Measurements from ENCODE around the gene ARHGAP44.
"Not testable (repeated sequence)": the region's sequence is repeated elsewhere in the genome, so short reads cannot be mapped to it uniquely, and the experiment has no call there.

ARHGAP44 gene

GRCh38 chr17:12966413-12966812, 177.1 kb downstream of the ARHGAP44 start:
- POLR2A ChIA-PET (ENCODE audit: low non-redundant PET): no interaction called here
- no peak for DNase-seq (ENCODE audit: low spot score)
- TF ChIP-seq CTCF (conservative IDR thresholded peaks at IDR 0.05; ENCODE audit: low read depth): no peak
- CTCF ChIA-PET: no interaction called here
- no peak overlapping the region for H3K27ac ChIP-seq

GRCh38 chr17:12967962-12968361, 178.7 kb downstream of the ARHGAP44 start:
- no peak overlapping the region for H3K27ac ChIP-seq
- POLR2A ChIA-PET (ENCODE audit: low non-redundant PET): no interaction called here
- CTCF ChIA-PET: no interaction called here
- TF ChIP-seq CTCF (conservative IDR thresholded peaks at IDR 0.05; ENCODE audit: low read depth): no peak
- DNase-seq (ENCODE audit: low spot score): no peak

- DNase-seq (ENCODE audit: low spot score): no peak
- CTCF ChIA-PET: interaction anchor here (0.6 kb wide), 1 partner anchor 231 kb away, joined by 3 read pairs; no protein-coding TSS in a partner anchor
- TF ChIP-seq CTCF (conservative IDR thresholded peaks at IDR 0.05; ENCODE audit: low read depth): no peak
- H3K27ac ChIP-seq: no peak overlapping the region
- POLR2A ChIA-PET (ENCODE audit: low non-redundant PET): no interaction called here
Measured at GRCh38 chr17:12973496-12974004, 184.3 kb downstream of the ARHGAP44 start.

GRCh38 chr17:12974005-12974531, 184.8 kb downstream of the ARHGAP44 start:
- no peak overlapping the region for H3K27ac ChIP-seq
- DNase-seq (ENCODE audit: low spot score): no peak
- ChIA-PET CTCF (interaction anchor here (0.6 kb wide), 1 partner anchor 231 kb away, joined by 3 read pairs; no protein-coding TSS in a partner anchor), POLR2A (ENCODE audit: low non-redundant PET) (no interaction called here)
- TF ChIP-seq CTCF (conservative IDR thresholded peaks at IDR 0.05; ENCODE audit: low read depth): no peak

GRCh38 chr17:12977008-12977751, 187.9 kb downstream of the ARHGAP44 start:
- ChIA-PET POLR2A (ENCODE audit: low non-redundant PET) (no interaction called here), CTCF (no interaction called here)
- DNase-seq (ENCODE audit: low spot score): no peak
- TF ChIP-seq CTCF (conservative IDR thresholded peaks at IDR 0.05; ENCODE audit: low read depth): no peak
- no peak overlapping the region for H3K27ac ChIP-seq

- DNase-seq (ENCODE audit: low spot score); POLR2A ChIA-PET (ENCODE audit: low non-redundant PET); CTCF ChIA-PET; H3K27ac ChIP-seq: not testable (repeated sequence)
Measured at GRCh38 chr17:12978787-12979186, 189.5 kb downstream of the ARHGAP44 start.

GRCh38 chr17:12979246-12979645, 189.9 kb downstream of the ARHGAP44 start:
- ChIA-PET CTCF (no interaction called here), POLR2A (ENCODE audit: low non-redundant PET) (no interaction called here)
- TF ChIP-seq CTCF (conservative IDR thresholded peaks at IDR 0.05; ENCODE audit: low read depth): no peak
- no peak overlapping the region for H3K27ac ChIP-seq
- no peak for DNase-seq (ENCODE audit: low spot score)

Measured in RWPE1 (cell line).